ENCODE results near the gene LST1. TPM values are rescaled to one million over a fixed set of nuclear protein-coding genes. Genes with fewer than 3 reads are reported as not detected.

LST1 gene
- total and polyA plus RNA-seq, 2 of the 8 experiments (the other 6 are each of a cell fraction or from before 2014, with no cell fraction given), result not detected

GRCh38 chr6:31630177-31630934 lies 44.3 kb downstream of the LST1 start:
- no peak overlapping the region for H3K56ac ChIP-seq (replicated peaks; ENCODE audit: insufficient read length, low read depth, low read length)
- no peak overlapping the region for H3K14ac ChIP-seq (ENCODE audit: insufficient read length)
- no peaks in the 10 kb centered on the region for H3K23me2 ChIP-seq (ENCODE audit: low read depth, low read length)
- ChIA-PET CTCF (ENCODE audit: partially characterized antibody) (interaction anchor here (0.8 to 3.2 kb wide), 4 partner anchors 7 to 133 kb away, joined by 3 to 10 read pairs (median 4); partner anchors contain the start of gene BAG6), POLR2A (ENCODE audit: partially characterized antibody) (interaction anchor here (0.9 to 34.9 kb wide), 9 partner anchors 5 to 176 kb away, joined by 3 to 883 read pairs (median 8); partner anchors contain the start of genes APOM, BAG6, C6orf47 and CSNK2B)
- no peak overlapping the region for H3K18ac ChIP-seq (ENCODE audit: extremely low read depth, low read length)
- H3K79me1 ChIP-seq (ENCODE audit: low read depth, low read length), result peaks cover 13% of the 10 kb centered on the region; the same call in 1 of the 2 replicates
- no peak overlapping the region for H4K5ac ChIP-seq (ENCODE audit: insufficient read length, low read depth, low read length)
- no peak for FAIRE-seq
- no peak overlapping the region for H2BK15ac ChIP-seq (ENCODE audit: low read length)
- H3K79me2 ChIP-seq (ENCODE audit: control insufficient read depth in 1 of 2, insufficient read depth in 2 of 2, low read length in 2 of 2), result peaks cover 0 to 6% of the 10 kb centered on the region in 2 experiments; a peak in 2 of 4 replicates
- H3K9me3 ChIP-seq (ENCODE audit: insufficient read depth in 2 of 2, low read depth in 1 of 2, low read length in 1 of 2), result no peaks in the 10 kb centered on the region
- no peak overlapping the region; a peak in 1 of 7 replicates for H3K9ac ChIP-seq (replicated peaks in 1 of 4; ENCODE audit: extremely low read depth in 1 of 4, low read depth in 3 of 4, low read length in 3 of 4)
- H4K91ac ChIP-seq (replicated peaks; ENCODE audit: insufficient read length, low read length), result no peak overlapping the region
- H2BK12ac ChIP-seq (ENCODE audit: low read depth, low read length), result no peak overlapping the region
- no peaks in the 10 kb centered on the region for H3K27me3 ChIP-seq (replicated peaks in 1 of 4; ENCODE audit: control insufficient read depth in 3 of 4, extremely low read depth in 1 of 4, insufficient read depth in 3 of 4, low read length in 3 of 4)
- no peaks in the 10 kb centered on the region for H3K4me1 ChIP-seq (replicated peaks in 1 of 4; ENCODE audit: control insufficient read depth in 3 of 4, insufficient read depth in 4 of 4, low read length in 3 of 4)
- H4K20me1 ChIP-seq (replicated peaks in 1 of 2; ENCODE audit: control insufficient read depth in 1 of 2, insufficient read depth in 2 of 2, low read length in 2 of 2), result peaks cover 15 to 25% of the 10 kb centered on the region in 2 experiments
- no peak overlapping the region for H2BK120ac ChIP-seq (replicated peaks; ENCODE audit: low read depth, low read length)
- no peak overlapping the region for H3K23ac ChIP-seq (ENCODE audit: insufficient read length)
- H3K27ac ChIP-seq (ENCODE audit: low read depth, low read length), result no peak overlapping the region
- H3K4me3 ChIP-seq (ENCODE audit: extremely low read depth in 1 of 4, insufficient read depth in 2 of 4, low read depth in 3 of 4, low read length in 4 of 4), result no peak overlapping the region
- H4K8ac ChIP-seq (ENCODE audit: extremely low read depth, insufficient read depth, low read length), result no peak overlapping the region
- H2AFZ ChIP-seq (ENCODE audit: low read length), result no peak overlapping the region
- H3K4ac ChIP-seq (replicated peaks; ENCODE audit: insufficient read length, low read depth, low read length), result no peak overlapping the region
- no peak overlapping the region for H3K4me2 ChIP-seq (ENCODE audit: insufficient read depth in 1 of 2, low read depth in 2 of 2, low read length in 2 of 2)
- H2BK5ac ChIP-seq (ENCODE audit: low read depth, low read length), result no peak overlapping the region
- H2BK20ac ChIP-seq (ENCODE audit: low read length), result no peak overlapping the region
- TF ChIP-seq TBP (IDR thresholded peaks at IDR 0.05; ENCODE audit: low read depth, low read length), result no peak
- TF ChIP-seq POLR2AphosphoS5 (IDR thresholded peaks at IDR 0.05; ENCODE audit: low read depth, low read length), result peak; percentile 59; the same call in 1 of the 2 replicates
- peak in 1 of 2 experiments; percentile 34; a peak in 1 of 3 replicates for TF ChIP-seq POLR2A (IDR thresholded peaks at IDR 0.05; ENCODE audit: control extremely low read depth in 1 of 2, low read depth in 2 of 2, low read length in 2 of 2)
- no peak for TF ChIP-seq TCF12 (IDR thresholded peaks at IDR 0.05; ENCODE audit: low read depth, low read length)
- WGBS, 2 experiments (ENCODE audit: extremely low coverage in 1 of 2, insufficient coverage in 1 of 2, insufficient read length in 1 of 2, insufficient replicate concordance in 2 of 2, low coverage in 1 of 2, low lambda C conversion rate in 2 of 2, missing lambda C conversion rate in 1 of 2), result 95% methylated on average over 25 of the region's 25 CpGs; no CpG with 5 or more reads in 1 of the 2 experiments
- H2AK5ac ChIP-seq (ENCODE audit: low read depth, low read length), result no peak overlapping the region
- DNase-seq (ENCODE audit: low read depth in 1 of 2, low spot score in 2 of 2), result no peak
- H3K36me3 ChIP-seq (ENCODE audit: control insufficient read depth in 2 of 4, insufficient read depth in 4 of 4, low read length in 3 of 4), result peaks cover 82 to 100% (median 97%) of the 10 kb centered on the region in 4 experiments
